Panc1 (cell line): ENCODE measurements around the gene SECTM1. TPM values are rescaled to one million over a fixed set of nuclear protein-coding genes. Genes with fewer than 3 reads are reported as not detected.
"Not testable (repeated sequence)": the region's sequence is repeated elsewhere in the genome, so short reads cannot be mapped to it uniquely, and the experiment has no call there.

Experiments
- ATAC-seq: fragments of 200-7000 bp; cut with Tn5 transposase; 2 replicates; pipeline ENCODE4 v1.9.1; 2020; ENCODE audit warnings: mild to moderate bottlenecking, moderate library complexity
- BruUV-seq: library from RNA; stranded (reverse); fragments of 400-500 nt; replicated peaks from 2 replicates; lab custom pipeline; 2021; lab: Mats Ljungman, UMichigan
- CTCF ChIA-PET: fragments of 300-600 bp; sonication (Branson Sonifier 250); formaldehyde crosslinking; loops from one replicate; lab custom pipeline; 2022; ENCODE audit warnings: antibody characterized with exemption; lab: Charles Lee
- POLR2A ChIA-PET: fragments of 300-600 bp; sonication (Branson Sonifier 250); formaldehyde crosslinking; loops from one replicate; lab custom pipeline; 2022; ENCODE audit warnings: antibody characterized with exemption; lab: Charles Lee
- DNase-seq: peaks from one replicate; pipeline ENCODE4 v3.0.0-alpha.2; 2010; ENCODE audit warnings: low read depth, low spot score
- H3K27ac ChIP-seq: 2 replicates; pipeline ENCODE4 v1.5.1; 2011; ENCODE audit warnings: mild to moderate bottlenecking, low read length, inconsistent platforms
- H3K27me3 ChIP-seq: fragments of 200-500 bp; sonication (Bioruptor generic); 2 replicates; pipeline ENCODE4 v1.6.0; 2014; ENCODE audit warnings: low read length, inconsistent platforms; ENCODE audit not compliant: control insufficient read depth, insufficient read depth
- H3K36me3 ChIP-seq: fragments of 200-500 bp; sonication (Bioruptor generic); 2 replicates; pipeline ENCODE4 v1.5.1; 2014; ENCODE audit warnings: inconsistent platforms, mild to moderate bottlenecking, low read length, moderate library complexity; ENCODE audit not compliant: control insufficient read depth, insufficient read depth
- H3K4me1 ChIP-seq: 2 replicates; pipeline ENCODE4 v1.5.1; 2011; ENCODE audit warnings: inconsistent platforms, mild to moderate bottlenecking, low read length, moderate library complexity; ENCODE audit not compliant: control insufficient read depth, insufficient read depth
- H3K4me3 ChIP-seq, 2 experiments: 2 replicates each; pipeline ENCODE4 v1.5.1; 2011 to 2012; ENCODE audit warnings: low read depth in 2 of 2, low read length in 2 of 2, mild to moderate bottlenecking in 2 of 2, inconsistent platforms in 1 of 2, moderate library complexity in 1 of 2
- H3K9me3 ChIP-seq: fragments of 200-500 bp; sonication (Bioruptor generic); 2 replicates; pipeline ENCODE4 v1.5.1; 2014; ENCODE audit warnings: low read depth, mild to moderate bottlenecking, inconsistent platforms, low read length, moderate library complexity; ENCODE audit not compliant: control insufficient read depth, insufficient read depth
- CTCF ChIP-seq: fragments of 450-650 bp; IDR thresholded peaks from 2 replicates; pipeline ENCODE4 v1.5.1; 2017; ENCODE audit warnings: mild to moderate bottlenecking
- POLR2AphosphoS5 ChIP-seq: IDR thresholded peaks from 2 replicates; pipeline ENCODE4 v1.6.1; 2012; ENCODE audit warnings: mild to moderate bottlenecking, low read depth, low read length, moderate library complexity
- REST ChIP-seq, 2 experiments: IDR thresholded peaks; 2 replicates each; pipeline ENCODE4 v1.6.1; 2011 to 2012; ENCODE audit warnings: low read depth in 2 of 2, control low read depth in 1 of 2, low read length in 1 of 2, mild to moderate bottlenecking in 1 of 2, moderate library complexity in 1 of 2; ENCODE audit not compliant: insufficient read depth in 1 of 2
- SIN3A ChIP-seq: IDR thresholded peaks from 2 replicates; pipeline ENCODE4 v1.6.1; 2012; ENCODE audit warnings: low read depth, mild to moderate bottlenecking, low read length, moderate library complexity, borderline replicate concordance; ENCODE audit not compliant: insufficient read depth
- TCF7L2 ChIP-seq: IDR thresholded peaks from 2 replicates; pipeline ENCODE4 v1.6.1; 2011; ENCODE audit warnings: mild to moderate bottlenecking, low read depth, low read length, inconsistent platforms
- in situ Hi-C: cut with HindIII; loops from 2 replicates; pipeline ENCODE4 v1.10.0; 2016; ENCODE audit warnings: low sequenced_read_pairs, low pct_unique_long_range_greater_than_20kb
- intact Hi-C: fragments of 100-400 bp; cut with micrococcal nuclease; formaldehyde crosslinking; loops from one replicate; pipeline ENCODE4 v1.10.0; 2022; ENCODE audit not compliant: unreplicated experiment
- total RNA-seq: library from RNA; stranded (reverse); gene quantifications from one replicate; pipeline ENCODE4 v1.2.1, GENCODE V29; 2021; ENCODE audit not compliant: unreplicated experiment

Gene SECTM1
- total RNA-seq, 1 experiment from 2014 or later = 5.4 TPM

GRCh38 chr17:82373731-82374625, 40.4 kb upstream of the SECTM1 start:
- Histone ChIP-seq H3K4me1 (no peaks in the 10 kb centered on the region), H3K36me3 (no peaks in the 10 kb centered on the region), H3K4me3 (no peak overlapping the region), H3K27ac (no peak overlapping the region), H3K9me3 (no peaks in the 10 kb centered on the region), H3K27me3 (no peaks in the 10 kb centered on the region)
- intact Hi-C loops (no loop called here), in situ Hi-C loops (no loop called here)
- ATAC-seq (no peak), DNase-seq (no peak)
- POLR2A ChIA-PET = no interaction called here
- BruUV-seq = no TSS peak
- CTCF ChIA-PET = no interaction called here
- TF ChIP-seq POLR2AphosphoS5 (no peak), TCF7L2 (no peak), CTCF (no peak), REST (IDR thresholded peaks at IDR 0.05; ENCODE audit: insufficient read depth in 1 of 2, low read depth in 2 of 2, low read length in 1 of 2) (no peak), SIN3A (no peak)

GRCh38 chr17:82373072-82373452, 39.5 kb upstream of the SECTM1 start:
- POLR2A ChIA-PET = interaction anchor here (1.1 kb wide), 1 partner anchor 11 kb away, joined by 6 read pairs; no protein-coding TSS in a partner anchor
- H3K4me3 ChIP-seq, BruUV-seq, H3K27me3 ChIP-seq, in situ Hi-C loops, intact Hi-C loops, CTCF ChIA-PET, H3K36me3 ChIP-seq, DNase-seq, ATAC-seq, H3K27ac ChIP-seq, H3K4me1 ChIP-seq, H3K9me3 ChIP-seq: not testable (repeated sequence)
